Ascending aorta (tissue), 2 donors: ENCODE results near the gene ECHDC3. TPM values are rescaled to one million over a fixed set of nuclear protein-coding genes. Genes with fewer than 3 reads are reported as not detected.

Source experiments
- DNase-seq, 2 donors: peaks; one replicate each; pipeline ENCODE4 v3.0.0-alpha.2; 2019; ENCODE audit warnings: low spot score in 2 of 2
- H3K27ac ChIP-seq, 2 donors: fragments of 200-600 bp; sonication (generic); one replicate each; pipeline ENCODE4 v1.5.1; 2016 to 2017; ENCODE audit warnings: mild to moderate bottlenecking in 1 of 2
- H3K27me3 ChIP-seq: fragments of 200-600 bp; sonication (generic); one replicate; pipeline ENCODE4 v1.5.1; 2017
- H3K36me3 ChIP-seq, 2 donors: fragments of 200-600 bp; sonication (generic); one replicate each; pipeline ENCODE4 v1.5.1; 2016
- H3K4me1 ChIP-seq, 2 donors: fragments of 200-600 bp; sonication (generic); one replicate each; pipeline ENCODE4 v1.5.1; 2016 to 2017; ENCODE audit warnings: mild to moderate bottlenecking in 1 of 2
- H3K4me3 ChIP-seq, 2 donors: fragments of 200-600 bp; sonication (generic); one replicate each; pipeline ENCODE4 v1.5.1; 2016 to 2017; ENCODE audit warnings: mild to moderate bottlenecking in 1 of 2
- H3K9me3 ChIP-seq, 2 donors: fragments of 200-600 bp; sonication (generic); one replicate each; pipeline ENCODE4 v1.5.1; 2016
- CTCF ChIP-seq, 3 experiments: fragments of 200-600 bp in 2 of 3; fragments of 450-650 bp in 1 of 3; sonication (generic) in 2 of 3; IDR thresholded peaks; one replicate each; pipeline ENCODE4 v1.5.1; 2016 to 2019; ENCODE audit warnings: antibody characterized with exemption in 3 of 3, mild to moderate bottlenecking in 1 of 3, moderate library complexity in 1 of 3
- intact Hi-C: fragments of 100-400 bp; cut with DNase I; formaldehyde crosslinking; loops from one replicate; pipeline ENCODE4 v1.15.1; 2023
- total RNA-seq: library from RNA; depleted of rRNA; stranded (reverse); fragments of >200 nt; gene quantifications from one replicate; pipeline ENCODE4 v1.1.0, GENCODE V29; 2016

The ECHDC3 gene
- total RNA-seq, 1 donor from 2014 or later, result 12.2 TPM

- TF ChIP-seq CTCF (IDR thresholded peaks at IDR 0.05), result no peak
- Histone ChIP-seq H3K4me3 (no peak overlapping the region), H3K27me3 (no peaks in the 10 kb centered on the region), H3K9me3 (no peaks in the 10 kb centered on the region), H3K4me1 (no peaks in the 10 kb centered on the region), H3K27ac (no peak overlapping the region), H3K36me3 (no peaks in the 10 kb centered on the region)
- intact Hi-C loops, result no loop called here
- DNase-seq, result no peak
These were observed 53.1 kb downstream of the ECHDC3 start for GRCh38 chr10:11795101-11795920.

GRCh38 chr10:11796474-11796873, 54.3 kb downstream of the ECHDC3 start:
- no peaks in the 10 kb centered on the region for H3K27me3 ChIP-seq
- no peaks in the 10 kb centered on the region for H3K9me3 ChIP-seq
- no peak overlapping the region for H3K4me3 ChIP-seq
- no peak overlapping the region for H3K27ac ChIP-seq
- no peak for TF ChIP-seq CTCF (IDR thresholded peaks at IDR 0.05)
- intact Hi-C loops, result no loop called here
- no peaks in the 10 kb centered on the region for H3K4me1 ChIP-seq
- no peaks in the 10 kb centered on the region for H3K36me3 ChIP-seq
- no peak for DNase-seq

- no peak for DNase-seq
- TF ChIP-seq CTCF (IDR thresholded peaks at IDR 0.05), result no peak
- intact Hi-C loops, result no loop called here
- H3K9me3 ChIP-seq, result no peaks in the 10 kb centered on the region
- no peak overlapping the region for H3K4me3 ChIP-seq
- no peaks in the 10 kb centered on the region for H3K27me3 ChIP-seq
- H3K36me3 ChIP-seq, result no peaks in the 10 kb centered on the region
- no peak overlapping the region for H3K27ac ChIP-seq
- H3K4me1 ChIP-seq, result no peaks in the 10 kb centered on the region
These were observed 55.1 kb downstream of the ECHDC3 start for GRCh38 chr10:11797281-11797680.

GRCh38 chr10:11797847-11798633, 55.9 kb downstream of the ECHDC3 start:
- intact Hi-C loops, result no loop called here
- Histone ChIP-seq H3K36me3 (no peaks in the 10 kb centered on the region), H3K9me3 (no peaks in the 10 kb centered on the region), H3K27ac (no peak overlapping the region), H3K4me1 (no peaks in the 10 kb centered on the region), H3K27me3 (no peaks in the 10 kb centered on the region), H3K4me3 (no peak overlapping the region)
- DNase-seq, result no peak
- TF ChIP-seq CTCF (IDR thresholded peaks at IDR 0.05), result no peak

- Histone ChIP-seq H3K9me3 (no peaks in the 10 kb centered on the region), H3K27me3 (no peaks in the 10 kb centered on the region), H3K27ac (no peak overlapping the region), H3K4me1 (no peaks in the 10 kb centered on the region), H3K36me3 (no peaks in the 10 kb centered on the region), H3K4me3 (no peak overlapping the region)
- TF ChIP-seq CTCF (IDR thresholded peaks at IDR 0.05), result no peak
- intact Hi-C loops, result no loop called here
- no peak for DNase-seq
These were observed 56.9 kb downstream of the ECHDC3 start for GRCh38 chr10:11798845-11799735.
